Measurements from ENCODE around the gene KNDC1. TPM values are rescaled to one million over a fixed set of nuclear protein-coding genes. Genes with fewer than 3 reads are reported as not detected.
"Not testable (repeated sequence)": the region's sequence is repeated elsewhere in the genome, so short reads cannot be mapped to it uniquely, and the experiment has no call there.

Gene KNDC1
- total RNA-seq, 1 experiment from 2014 or later = 0.11 TPM

DNA sequence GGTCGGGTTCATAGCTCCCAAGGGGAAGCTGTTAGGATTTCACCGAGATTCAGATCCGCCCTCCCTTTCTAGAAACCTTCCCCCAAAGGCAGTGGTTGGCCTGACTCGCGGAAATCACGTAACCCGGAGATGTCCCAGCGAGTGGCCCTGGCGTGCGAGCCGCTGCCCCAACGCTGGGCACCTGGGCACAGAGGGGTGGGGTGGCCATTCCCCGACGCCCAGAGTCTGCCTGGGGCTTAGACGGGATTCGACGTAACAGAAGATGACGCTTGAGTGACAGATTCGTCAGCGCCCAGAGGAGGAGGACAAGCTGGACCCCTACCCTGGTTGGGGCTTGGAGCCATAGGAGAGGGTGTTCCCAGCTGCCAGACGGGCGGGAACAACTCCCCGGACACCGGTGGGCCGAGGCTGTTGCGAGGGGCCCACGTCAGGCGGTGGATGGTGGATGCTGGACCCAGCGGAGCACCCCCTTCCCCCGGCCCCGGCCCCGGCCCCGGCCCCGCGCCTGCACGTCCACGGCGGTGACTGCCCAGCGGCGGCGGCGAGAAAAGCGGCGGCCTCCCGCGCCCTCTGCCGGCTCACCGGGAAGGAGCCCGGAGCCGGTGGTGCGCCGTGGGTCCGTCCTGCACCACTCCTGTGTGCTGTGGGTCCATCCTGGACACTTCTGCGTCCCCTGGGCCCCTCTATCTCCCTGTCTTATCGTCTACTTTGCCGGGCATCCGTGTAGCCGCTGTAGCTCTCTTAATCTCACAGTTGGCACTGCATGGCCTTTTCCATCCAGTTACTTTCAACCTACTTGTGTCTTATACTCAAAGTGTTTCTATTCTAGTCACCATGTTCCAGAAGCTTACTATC lies 35.4 kb upstream of the KNDC1 start:
- no peak for DNase-seq (ENCODE audit: low read depth)

DNA sequence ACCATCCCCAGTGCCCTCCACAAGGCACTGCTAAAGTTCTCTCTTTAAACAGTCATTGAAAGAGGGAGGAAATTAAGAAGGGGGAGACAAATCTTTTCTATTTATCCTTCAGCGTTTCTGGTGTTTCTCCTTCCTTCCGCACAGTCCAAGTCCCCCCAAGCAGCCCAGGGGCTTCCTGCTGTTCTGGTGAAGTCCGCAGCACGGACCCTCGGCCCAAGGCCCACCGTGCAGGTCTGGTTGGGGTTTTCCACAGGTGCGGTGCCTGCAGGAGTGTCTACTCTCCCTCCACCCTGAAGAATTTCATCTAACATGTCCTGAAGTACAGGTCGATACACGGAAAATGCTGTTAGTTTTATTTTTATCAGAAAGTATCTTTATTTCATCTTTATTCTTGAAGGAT lies 34.1 kb upstream of the KNDC1 start:
- no peak for DNase-seq (ENCODE audit: low read depth)

DNA sequence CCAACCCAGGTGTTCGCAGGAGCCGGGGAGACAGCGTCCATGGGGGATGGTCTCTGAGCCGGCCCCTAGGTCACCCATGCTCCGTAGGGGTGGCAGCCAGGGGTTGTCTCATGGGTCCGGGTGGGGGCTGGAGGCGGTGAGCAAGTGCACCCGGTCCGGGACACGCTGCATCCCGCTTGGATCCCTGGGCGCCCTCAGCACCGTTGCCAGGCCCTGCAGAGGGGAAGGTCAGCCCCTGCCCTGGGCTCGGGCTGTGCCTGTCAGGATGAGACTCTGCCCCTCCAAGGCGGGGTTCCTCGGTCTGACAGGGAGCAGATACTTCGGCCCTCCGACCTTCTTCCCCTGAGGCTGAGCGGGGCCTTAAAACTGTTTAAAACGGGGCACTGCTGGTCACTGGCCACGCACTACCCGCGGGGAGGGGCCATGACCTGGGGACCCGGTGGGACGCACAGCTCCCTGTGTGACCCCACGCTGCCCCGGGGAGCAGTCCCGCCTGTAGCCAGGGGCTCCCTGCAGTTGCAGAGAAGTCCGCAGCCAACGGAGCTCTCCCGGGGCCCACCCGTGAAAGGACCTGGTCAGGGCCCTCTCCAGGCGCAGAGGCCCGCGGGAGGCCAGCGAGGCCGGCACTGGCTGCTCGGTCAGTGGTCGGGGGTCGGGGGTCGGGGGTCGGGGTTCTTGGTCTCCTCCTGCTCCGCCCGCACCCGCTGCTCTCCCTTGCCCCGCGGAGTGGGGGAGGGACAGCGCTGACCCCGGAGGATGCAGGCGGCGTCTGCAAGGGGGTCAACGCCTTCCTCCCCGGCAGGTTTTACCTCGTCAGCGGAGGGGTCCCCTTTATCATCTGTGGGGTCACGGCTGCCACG lies 33.4 kb upstream of the KNDC1 start:
- no peak for DNase-seq (ENCODE audit: low read depth)

DNA sequence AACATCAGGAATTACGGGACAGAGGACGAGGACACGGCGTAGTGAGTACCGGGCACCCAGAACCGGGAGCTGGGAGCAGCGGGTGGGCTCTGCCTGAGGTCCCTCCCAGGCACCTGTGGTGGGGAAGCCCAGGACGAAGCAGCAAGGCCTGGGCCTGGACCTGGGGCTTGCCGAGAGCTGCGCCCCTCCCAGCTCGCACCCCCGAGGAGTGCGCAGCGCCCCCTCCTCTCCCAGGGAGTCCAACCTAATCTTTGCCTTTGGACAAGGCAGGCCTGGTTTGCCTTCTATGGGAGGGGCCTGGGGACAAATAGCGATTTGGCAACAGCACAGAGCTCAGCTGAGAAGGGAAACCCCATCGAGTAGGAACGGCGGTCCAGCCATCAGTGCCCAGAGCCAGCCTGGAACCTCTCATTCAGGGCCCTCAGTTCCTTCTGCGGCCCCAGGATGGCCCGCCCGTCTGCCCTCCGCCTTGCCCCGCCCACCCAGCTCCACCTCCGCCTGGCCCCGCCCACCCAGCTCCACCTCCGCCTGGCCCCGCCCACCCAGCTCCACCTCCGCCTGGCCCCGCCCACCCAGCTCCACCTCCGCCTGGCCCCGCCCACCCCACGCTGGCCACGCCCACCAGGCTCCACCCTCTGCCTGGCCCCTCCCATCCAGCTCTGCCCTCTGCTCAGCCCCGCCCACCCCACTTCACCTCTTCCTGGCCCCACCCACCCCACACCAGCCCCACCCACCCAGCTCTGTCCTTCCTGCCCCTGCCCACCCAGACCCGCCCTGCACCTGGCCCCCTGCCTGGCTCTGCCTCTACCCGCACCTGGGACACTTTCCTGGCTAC lies 32.5 kb upstream of the KNDC1 start:
- no peak for DNase-seq (ENCODE audit: low read depth)

DNA sequence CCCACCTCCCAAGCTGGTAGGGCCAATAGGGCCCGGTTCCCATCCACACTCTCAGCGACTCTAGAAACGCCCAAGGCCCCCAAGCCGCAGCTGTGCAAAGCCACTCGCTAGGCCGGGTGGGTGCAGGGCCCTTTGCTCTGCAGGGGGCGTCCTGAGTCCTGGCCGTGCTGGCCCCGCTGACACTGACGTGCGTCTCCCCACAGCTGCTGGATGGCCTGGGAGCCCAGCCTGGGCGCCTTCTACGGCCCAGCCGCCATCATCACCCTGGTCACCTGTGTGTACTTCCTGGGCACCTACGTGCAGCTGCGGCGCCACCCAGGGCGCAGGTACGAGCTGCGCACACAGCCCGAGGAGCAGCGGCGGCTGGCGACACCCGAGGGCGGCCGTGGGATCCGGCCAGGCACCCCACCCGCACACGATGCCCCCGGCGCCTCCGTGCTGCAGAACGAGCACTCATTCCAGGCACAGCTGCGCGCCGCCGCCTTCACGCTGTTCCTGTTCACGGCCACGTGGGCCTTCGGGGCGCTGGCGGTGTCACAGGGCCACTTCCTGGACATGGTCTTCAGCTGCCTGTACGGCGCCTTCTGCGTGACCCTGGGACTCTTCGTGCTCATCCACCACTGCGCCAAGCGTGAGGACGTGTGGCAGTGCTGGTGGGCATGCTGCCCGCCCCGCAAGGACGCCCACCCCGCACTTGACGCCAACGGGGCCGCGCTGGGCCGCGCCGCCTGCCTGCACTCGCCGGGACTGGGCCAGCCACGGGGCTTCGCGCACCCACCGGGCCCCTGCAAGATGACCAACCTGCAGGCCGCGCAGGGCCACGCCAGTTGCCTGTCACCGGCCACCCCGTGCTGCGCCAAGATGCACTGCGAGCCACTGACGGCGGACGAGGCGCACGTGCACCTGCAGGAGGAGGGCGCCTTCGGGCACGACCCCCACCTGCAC lies 31.6 kb upstream of the KNDC1 start:
- no peak for DNase-seq (ENCODE audit: low read depth)

DNA sequence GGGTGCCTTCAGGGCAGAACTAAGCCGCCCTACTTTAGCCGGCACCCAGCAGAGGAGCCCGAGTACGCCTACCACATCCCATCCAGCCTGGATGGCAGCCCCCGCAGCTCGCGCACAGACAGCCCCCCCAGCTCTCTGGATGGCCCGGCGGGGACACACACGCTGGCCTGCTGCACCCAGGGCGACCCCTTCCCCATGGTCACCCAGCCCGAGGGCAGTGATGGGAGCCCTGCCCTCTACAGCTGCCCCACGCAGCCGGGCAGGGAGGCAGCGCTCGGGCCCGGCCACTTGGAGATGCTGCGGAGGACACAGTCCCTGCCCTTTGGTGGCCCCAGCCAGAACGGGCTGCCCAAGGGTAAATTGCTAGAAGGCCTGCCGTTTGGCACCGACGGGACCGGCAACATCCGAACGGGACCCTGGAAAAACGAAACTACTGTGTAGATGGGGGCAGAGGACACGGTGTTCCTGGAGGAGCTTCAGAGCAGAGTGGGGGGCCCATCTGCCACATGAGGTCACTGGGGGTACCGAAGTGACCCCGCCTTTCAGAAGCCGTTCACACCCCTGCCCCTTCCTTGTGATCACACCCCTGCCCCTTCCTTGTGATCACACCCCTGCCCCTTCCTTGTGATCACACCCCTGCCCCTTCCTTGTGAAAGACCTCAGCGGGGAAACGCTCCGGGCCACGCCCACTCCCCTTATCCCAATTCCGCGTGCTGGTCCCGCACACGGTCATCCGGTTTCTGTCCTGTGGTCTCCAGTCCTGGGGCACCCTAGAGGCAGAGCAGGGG lies 30.8 kb upstream of the KNDC1 start:
- DNase-seq (ENCODE audit: low read depth) = no peak

DNA sequence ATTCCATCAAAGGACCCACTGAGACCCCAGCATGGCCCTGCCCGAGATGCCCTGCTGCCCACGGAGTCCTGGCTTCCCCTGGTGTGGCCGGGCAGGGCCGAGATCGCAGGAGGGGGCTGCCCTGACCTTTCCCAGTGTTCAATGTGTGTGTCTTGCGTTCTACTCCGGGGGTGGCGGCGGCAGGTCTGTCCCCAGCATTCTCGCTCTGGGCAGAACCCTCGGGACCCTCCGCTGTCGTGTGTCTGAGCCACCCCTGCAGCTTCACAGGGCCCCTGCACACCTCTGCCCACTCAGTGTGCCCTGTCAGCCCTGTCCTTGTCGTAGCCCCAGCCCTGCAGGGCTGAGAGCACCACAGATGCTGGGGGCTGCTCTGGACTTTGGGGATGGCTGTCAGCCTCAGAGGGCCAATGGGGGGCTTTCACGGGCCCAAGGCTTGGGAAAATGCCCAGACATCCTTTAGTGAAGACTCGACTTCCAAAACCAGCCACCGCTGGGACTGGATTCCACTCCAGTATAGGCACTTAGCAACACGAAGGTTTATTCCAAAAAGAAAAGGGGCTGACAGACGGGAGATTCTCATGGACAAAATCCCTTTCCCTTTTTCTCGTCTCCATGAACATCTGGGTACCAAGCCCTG lies 30.0 kb upstream of the KNDC1 start:
- no peak for DNase-seq (ENCODE audit: low read depth)

DNA sequence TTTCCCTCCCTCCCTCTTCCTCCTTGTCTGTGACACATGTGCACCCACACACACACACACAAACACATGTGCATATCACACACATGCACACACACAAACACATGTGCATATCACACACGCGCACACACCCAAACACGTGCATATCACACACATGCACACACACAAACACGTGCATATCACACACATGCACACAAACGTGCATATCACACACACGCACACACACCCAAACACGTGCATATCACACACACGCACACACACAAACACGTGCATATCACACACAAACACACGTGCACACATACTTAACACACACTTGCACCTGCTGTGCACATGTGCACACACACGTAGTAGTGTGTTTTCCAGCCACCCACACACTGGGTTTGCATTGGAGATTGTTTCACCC lies 29.4 kb upstream of the KNDC1 start:
- DNase-seq (ENCODE audit: low read depth) = no peak

DNA sequence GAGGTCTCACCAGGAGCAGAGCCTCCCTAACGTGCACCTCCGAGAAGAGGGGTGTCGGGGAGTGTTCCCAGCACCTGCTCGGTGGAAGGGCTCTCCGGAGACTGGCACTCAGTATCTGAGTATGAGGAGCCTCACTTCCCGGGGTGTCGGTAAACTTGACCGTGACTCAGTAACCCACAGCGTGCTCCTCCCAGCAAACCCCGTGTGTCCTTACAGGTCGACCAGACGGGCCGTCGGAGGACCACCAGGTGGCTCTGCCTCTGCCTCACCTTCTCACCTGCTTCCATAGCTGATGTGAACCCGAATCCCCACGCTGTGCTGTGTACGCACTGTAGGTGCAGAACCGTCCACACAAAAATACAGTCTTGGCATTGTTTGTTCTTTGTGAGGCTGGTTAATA lies 29.0 kb upstream of the KNDC1 start:
- DNase-seq (ENCODE audit: low read depth) = no peak

DNA sequence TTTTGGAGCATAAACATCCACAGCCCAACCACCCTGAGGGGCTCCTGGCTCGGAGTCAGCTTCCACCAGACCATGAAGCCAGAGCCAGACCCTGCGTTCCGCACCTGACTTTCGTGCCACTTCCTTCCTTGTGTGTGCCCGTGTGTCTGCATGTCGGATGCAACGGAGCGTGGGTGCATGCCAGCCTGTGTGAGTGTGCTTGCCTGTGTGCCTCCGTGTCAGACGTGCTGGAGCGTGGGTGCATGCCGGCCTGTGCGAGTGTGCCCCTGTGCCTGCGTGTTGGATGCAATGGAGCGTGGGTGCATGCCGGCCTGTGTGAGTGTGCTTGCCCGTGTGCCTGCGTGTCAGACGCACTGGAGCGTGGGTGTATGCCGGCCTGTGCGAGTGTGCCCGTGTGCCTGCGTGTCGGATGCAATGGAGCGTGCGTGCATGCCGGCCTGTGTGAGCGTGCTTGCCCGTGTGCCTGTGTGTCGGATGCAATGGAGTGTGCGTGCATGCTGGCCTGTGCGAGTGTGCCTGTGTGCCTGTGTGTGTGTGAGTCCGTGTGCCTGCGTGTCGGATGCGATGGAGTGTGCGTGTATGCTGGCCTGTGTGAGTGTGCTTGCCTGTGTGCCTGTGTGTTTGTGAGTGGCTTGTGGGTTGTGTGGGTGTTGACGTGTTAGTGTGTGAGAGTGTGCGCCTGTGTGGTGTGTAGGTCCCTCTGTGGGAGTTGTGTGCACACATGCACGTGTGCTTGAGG lies 28.1 kb upstream of the KNDC1 start:
- DNase-seq (ENCODE audit: low read depth) = no peak

DNA sequence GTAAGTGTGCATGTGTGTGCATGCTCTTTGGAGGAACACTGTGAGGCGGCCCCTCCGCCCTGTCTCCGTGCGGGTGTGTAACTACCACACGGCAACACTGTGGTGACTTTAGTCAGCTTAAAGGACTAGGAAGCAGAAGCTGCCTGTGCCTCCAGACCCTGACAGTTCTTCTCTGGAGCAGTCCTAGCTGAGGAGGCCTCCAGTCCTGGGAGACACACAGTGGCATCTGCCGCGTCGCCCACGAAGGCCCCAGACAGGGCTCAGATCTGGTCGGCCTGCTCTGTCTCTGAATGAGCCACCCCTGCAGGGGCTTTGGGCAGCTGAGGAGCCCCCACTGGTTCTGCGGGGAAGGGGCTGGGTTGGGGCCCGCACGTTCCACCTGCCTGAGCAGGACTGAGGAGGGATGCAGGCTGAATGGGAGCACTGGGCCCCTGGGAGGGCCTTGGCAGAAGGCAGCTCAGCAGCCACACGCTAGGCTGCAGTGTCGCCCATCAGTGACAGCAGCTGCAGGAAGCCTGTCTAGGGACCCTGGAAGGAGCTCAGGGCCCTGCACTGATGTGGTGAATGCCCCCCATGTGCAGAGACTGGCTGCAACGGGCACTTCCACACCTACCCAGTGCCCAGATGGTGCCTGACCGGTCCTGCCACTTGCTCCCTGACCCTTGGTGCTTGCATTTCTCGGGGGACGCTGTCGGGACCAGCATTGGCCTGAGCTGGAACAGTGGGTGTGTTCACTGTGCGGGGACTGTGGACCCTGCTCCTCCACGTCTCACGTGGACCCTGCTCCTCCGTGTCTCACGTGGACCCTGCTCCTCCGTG lies 27.3 kb upstream of the KNDC1 start:
- DNase-seq (ENCODE audit: low read depth) = no peak

DNA sequence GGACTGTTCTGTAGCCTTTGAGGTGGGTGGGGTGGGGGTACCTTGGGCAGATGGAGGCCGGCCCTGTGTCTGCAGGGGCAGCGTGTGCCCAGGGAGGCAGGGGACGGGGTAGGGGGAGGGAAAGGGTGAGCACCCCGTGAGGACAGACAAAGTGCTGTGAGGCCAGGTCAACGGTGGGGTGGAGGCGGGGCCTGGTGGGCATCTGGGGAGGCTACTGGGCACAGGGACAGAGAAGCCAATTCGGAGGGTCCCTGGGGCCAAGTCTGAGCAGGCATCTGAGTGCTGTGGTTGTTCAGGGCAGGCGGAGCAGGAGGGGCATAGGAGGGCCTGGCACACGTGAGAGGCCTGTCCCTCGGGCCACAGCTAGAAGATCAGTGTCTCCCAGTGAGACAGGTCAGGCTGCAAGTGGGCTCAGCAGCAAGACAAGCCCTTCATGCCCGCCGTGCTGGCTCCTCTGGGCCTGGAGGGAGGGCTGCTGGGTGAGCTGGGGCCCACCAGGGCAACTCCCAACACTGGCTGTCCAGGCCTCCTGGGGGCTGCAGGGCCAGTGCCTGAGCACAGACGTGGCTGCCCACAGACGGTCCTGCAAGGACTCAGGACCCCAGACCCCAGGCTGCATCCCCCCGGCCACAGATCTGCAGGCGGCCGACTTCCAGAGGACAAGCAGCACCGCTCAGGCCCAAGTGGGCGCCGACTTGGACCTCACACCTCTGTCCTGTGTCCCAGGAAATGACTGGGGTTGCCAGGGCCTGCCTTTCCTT lies 26.4 kb upstream of the KNDC1 start:
- DNase-seq (ENCODE audit: low read depth) = no peak

DNA sequence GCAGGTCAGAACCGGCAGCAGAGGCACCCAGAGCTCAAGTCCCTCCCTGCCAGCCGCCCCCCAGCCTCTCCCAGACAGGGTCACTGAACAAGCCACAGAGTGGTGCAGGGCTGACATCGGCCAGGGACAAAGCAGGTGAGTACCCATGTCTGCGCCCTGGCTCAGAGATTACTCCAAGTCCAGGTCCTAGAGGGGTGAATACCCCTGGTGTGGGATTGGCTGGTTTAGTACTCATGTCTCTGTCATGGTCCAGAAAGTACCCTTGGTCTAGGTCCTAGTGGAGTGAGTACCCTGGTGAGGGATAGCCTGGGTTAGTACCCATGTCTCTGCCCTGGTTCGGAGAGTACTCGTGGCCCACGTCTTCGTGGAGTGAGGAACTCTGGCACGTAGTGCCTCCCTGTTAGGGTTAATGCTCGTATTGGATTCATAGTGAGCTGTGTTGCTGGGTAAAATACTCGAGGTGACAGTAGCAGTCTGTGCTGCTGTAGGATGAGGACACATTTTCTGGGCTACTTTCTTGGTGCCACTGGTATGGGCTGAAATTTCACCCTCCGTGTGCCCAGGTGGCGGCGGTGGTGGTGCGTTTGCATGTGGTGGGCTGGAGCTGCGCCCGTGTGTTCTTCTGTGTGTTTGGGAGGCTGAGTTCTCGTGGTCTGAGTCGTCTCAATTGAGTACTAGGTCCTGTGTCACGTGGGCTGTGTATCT lies 25.5 kb upstream of the KNDC1 start:
- no peak for DNase-seq (ENCODE audit: low read depth)

DNA sequence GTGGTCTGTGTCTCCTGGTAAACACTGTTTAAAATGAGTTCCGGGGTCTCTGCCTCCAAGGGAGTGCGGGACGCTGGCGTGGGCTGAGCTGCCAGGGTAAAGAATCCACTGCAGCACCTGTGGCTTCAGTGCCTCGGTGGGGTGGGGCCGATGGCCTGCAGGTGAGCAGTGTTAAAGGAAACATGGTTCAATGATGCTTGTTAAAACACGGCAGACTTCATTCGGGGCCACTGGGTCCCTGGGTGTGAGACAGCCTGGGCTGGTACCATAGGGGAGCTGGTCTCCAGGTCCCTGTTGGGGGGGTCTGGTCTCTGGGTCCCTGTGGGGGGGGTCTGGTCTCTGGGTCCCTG lies 24.9 kb upstream of the KNDC1 start:
- DNase-seq (ENCODE audit: low read depth) = no peak

DNA sequence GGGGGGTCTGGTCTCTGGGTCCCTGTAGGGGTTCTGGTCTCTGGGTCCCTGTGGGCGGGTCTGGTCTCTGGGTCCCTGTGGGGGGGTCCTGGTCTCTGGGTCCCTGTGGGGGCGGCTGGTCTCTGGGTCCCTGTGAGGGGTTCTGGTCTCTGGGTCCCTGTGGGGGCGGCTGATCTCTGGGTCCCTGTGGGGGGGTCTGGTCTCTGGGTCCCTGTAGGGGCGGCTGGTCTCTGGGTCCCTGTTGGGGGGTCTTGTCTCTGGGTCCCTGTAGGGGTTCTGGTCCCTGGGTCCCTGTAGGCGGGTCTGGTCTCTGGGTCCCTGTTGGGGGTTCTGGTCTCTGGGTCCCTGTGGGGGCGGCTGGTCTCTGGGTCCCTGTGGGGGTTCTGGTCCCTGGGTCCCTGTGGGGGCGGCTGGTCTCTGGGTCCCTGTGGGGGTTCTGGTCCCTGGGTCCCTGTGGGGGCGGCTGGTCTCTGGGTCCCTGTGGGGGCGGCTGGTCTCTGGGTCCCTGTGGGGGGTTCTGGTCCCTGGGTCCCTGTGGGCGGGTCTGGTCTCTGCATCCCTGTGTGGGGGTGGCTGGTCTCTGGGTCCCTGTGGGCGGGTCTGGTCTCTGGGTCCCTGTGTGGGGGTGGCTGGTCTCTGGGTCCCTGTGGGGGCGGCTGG lies 22.4 kb upstream of the KNDC1 start:
- not testable (repeated sequence) for DNase-seq (ENCODE audit: low read depth)

DNA sequence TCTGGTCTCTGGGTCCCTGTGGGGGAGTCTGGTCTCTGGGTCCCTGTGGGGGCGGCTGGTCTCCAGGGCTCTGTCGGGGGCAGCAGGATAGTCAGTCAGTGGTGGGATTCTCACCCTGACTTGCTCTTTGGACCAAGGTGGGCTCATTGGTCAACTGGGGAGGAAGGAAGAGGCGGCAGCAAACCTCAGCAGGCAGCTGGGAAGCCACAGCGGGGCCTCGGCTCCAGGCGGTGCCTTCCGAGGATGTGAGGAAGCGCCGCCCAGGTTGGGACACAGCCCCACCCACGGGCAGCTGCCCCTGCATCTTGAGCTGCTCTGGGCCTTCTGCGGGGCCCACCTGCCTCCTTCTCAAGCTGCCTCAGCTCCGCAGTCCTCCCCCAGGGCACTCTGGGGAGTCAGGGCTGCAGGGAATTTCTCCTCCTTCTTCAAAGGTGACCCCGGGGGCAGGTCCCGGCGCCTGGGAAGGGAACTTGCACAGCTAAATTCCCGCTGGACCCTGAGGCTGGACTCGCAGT lies 20.4 kb upstream of the KNDC1 start:
- DNase-seq (ENCODE audit: low read depth) = no peak
